ENCODE data around the gene GABRR3.

The GABRR3 gene

GRCh38 chr3:98034036-98034435, 1.1 kb downstream of the GABRR3 start:
- no peak for DNase-seq (ENCODE audit: low read depth)
- TF ChIP-seq CTCF (conservative IDR thresholded peaks at IDR 0.05; ENCODE audit: low read depth, low read length) = no peak
- H3K4me3 ChIP-seq (ENCODE audit: low read depth, low read length) = no peak overlapping the region

- no peak for TF ChIP-seq CTCF (conservative IDR thresholded peaks at IDR 0.05; ENCODE audit: low read depth, low read length)
- H3K4me3 ChIP-seq (ENCODE audit: low read depth, low read length) = no peak overlapping the region
- DNase-seq (ENCODE audit: low read depth) = no peak
Measured at GRCh38 chr3:98032904-98033303, 2.2 kb downstream of the GABRR3 start.

GRCh38 chr3:98032265-98032664, 2.9 kb downstream of the GABRR3 start:
- TF ChIP-seq CTCF (conservative IDR thresholded peaks at IDR 0.05; ENCODE audit: low read depth, low read length) = no peak
- DNase-seq (ENCODE audit: low read depth) = no peak
- H3K4me3 ChIP-seq (ENCODE audit: low read depth, low read length) = no peak overlapping the region

- H3K4me3 ChIP-seq (ENCODE audit: low read depth, low read length) = no peak overlapping the region
- no peak for DNase-seq (ENCODE audit: low read depth)
Measured at GRCh38 chr3:98029083-98029482, 6.0 kb downstream of the GABRR3 start.

GRCh38 chr3:98027085-98027446, 8.0 kb downstream of the GABRR3 start:
- TF ChIP-seq CTCF (conservative IDR thresholded peaks at IDR 0.05; ENCODE audit: low read depth, low read length) = no peak
- DNase-seq (ENCODE audit: low read depth) = peak; percentile 26
- H3K4me3 ChIP-seq (ENCODE audit: low read depth, low read length) = no peak overlapping the region

More at GRCh38 chr3:98029083-98029482, 6.0 kb downstream of the GABRR3 start:
- no peak for TF ChIP-seq CTCF (conservative IDR thresholded peaks at IDR 0.05; ENCODE audit: low read depth, low read length)

GRCh38 chr3:98026425-98027084, 8.6 kb downstream of the GABRR3 start:
- TF ChIP-seq CTCF (conservative IDR thresholded peaks at IDR 0.05; ENCODE audit: low read depth, low read length) = no peak
- DNase-seq (ENCODE audit: low read depth) = no peak
- H3K4me3 ChIP-seq (ENCODE audit: low read depth, low read length) = no peak overlapping the region

- DNase-seq (ENCODE audit: low read depth) = no peak
- TF ChIP-seq CTCF (conservative IDR thresholded peaks at IDR 0.05; ENCODE audit: low read depth, low read length) = no peak
- no peak overlapping the region for H3K4me3 ChIP-seq (ENCODE audit: low read depth, low read length)
Measured at GRCh38 chr3:98025392-98025945, 9.6 kb downstream of the GABRR3 start.

All from choroid plexus epithelial cell (primary cell).